Hematopoietic multipotent progenitor cell treated with erythropoietin and hydrocortisone succinate and interleukin-3 and kit ligand, for 4 days (in vitro differentiated cells): Measurements from ENCODE around the gene ITGB8.

Experiments
- DNase-seq: peaks from one replicate; pipeline ENCODE4 v3.0.0-alpha.2; 2015

The ITGB8 gene

GRCh38 chr7:20310963-20311742 lies 19.5 kb upstream of the ITGB8 start:
- peak; percentile 85 for DNase-seq

GRCh38 chr7:20311743-20312042 lies 19.0 kb upstream of the ITGB8 start:
- DNase-seq, result no peak

- DNase-seq, result peak; percentile 38
Measured at GRCh38 chr7:20312562-20312961, 18.1 kb upstream of the ITGB8 start.

GRCh38 chr7:20313626-20314025 lies 17.1 kb upstream of the ITGB8 start:
- no peak for DNase-seq

- no peak for DNase-seq
Measured at GRCh38 chr7:20314198-20314597, 16.5 kb upstream of the ITGB8 start.

- peak; percentile 70 for DNase-seq
Measured at GRCh38 chr7:20316706-20317105, 14.0 kb upstream of the ITGB8 start.

- DNase-seq, result no peak
Measured at GRCh38 chr7:20317413-20317812, 13.3 kb upstream of the ITGB8 start.

- DNase-seq, result no peak
Measured at GRCh38 chr7:20318933-20319332, 11.8 kb upstream of the ITGB8 start.

- no peak for DNase-seq
Measured at GRCh38 chr7:20320322-20320721, 10.4 kb upstream of the ITGB8 start.

GRCh38 chr7:20320786-20321185 lies 9.9 kb upstream of the ITGB8 start:
- no peak for DNase-seq

GRCh38 chr7:20323595-20323994 lies 7.1 kb upstream of the ITGB8 start:
- no peak for DNase-seq

- DNase-seq, result no peak
Measured at GRCh38 chr7:20326342-20326741, 4.4 kb upstream of the ITGB8 start.

GRCh38 chr7:20327055-20327454 lies 3.6 kb upstream of the ITGB8 start:
- no peak for DNase-seq

- DNase-seq, result no peak
Measured at GRCh38 chr7:20328027-20328426, 2.7 kb upstream of the ITGB8 start.

- DNase-seq, result no peak
Measured at GRCh38 chr7:20328692-20329091, 2.0 kb upstream of the ITGB8 start.

- peak; percentile 81 for DNase-seq
Measured at GRCh38 chr7:20329389-20330238, 1.1 kb upstream of the ITGB8 start.

GRCh38 chr7:20330928-20331909 lies 519 bp downstream of the ITGB8 start:
- peak; percentile 67 for DNase-seq

- DNase-seq, result no peak
Measured at GRCh38 chr7:20331910-20332813, 1.5 kb downstream of the ITGB8 start.

- DNase-seq, result no peak
Measured at GRCh38 chr7:20338285-20338684, 7.6 kb downstream of the ITGB8 start.

- no peak for DNase-seq
Measured at GRCh38 chr7:20340839-20341238, 10.1 kb downstream of the ITGB8 start.

- no peak for DNase-seq
Measured at GRCh38 chr7:20343205-20343604, 12.5 kb downstream of the ITGB8 start.

GRCh38 chr7:20343941-20344340 lies 13.2 kb downstream of the ITGB8 start:
- DNase-seq, result peak; percentile 31
